ENCODE data around the gene TAF1D.
"Not testable (repeated sequence)": the region's sequence is repeated elsewhere in the genome, so short reads cannot be mapped to it uniquely, and the experiment has no call there.

Gene TAF1D

GRCh38 chr11:93747122-93747521 lies 5.8 kb upstream of the TAF1D start:
- no peak for DNase-seq (ENCODE audit: low spot score)

GRCh38 chr11:93746101-93746500 lies 4.8 kb upstream of the TAF1D start:
- DNase-seq (ENCODE audit: low spot score), result no peak

DNA sequence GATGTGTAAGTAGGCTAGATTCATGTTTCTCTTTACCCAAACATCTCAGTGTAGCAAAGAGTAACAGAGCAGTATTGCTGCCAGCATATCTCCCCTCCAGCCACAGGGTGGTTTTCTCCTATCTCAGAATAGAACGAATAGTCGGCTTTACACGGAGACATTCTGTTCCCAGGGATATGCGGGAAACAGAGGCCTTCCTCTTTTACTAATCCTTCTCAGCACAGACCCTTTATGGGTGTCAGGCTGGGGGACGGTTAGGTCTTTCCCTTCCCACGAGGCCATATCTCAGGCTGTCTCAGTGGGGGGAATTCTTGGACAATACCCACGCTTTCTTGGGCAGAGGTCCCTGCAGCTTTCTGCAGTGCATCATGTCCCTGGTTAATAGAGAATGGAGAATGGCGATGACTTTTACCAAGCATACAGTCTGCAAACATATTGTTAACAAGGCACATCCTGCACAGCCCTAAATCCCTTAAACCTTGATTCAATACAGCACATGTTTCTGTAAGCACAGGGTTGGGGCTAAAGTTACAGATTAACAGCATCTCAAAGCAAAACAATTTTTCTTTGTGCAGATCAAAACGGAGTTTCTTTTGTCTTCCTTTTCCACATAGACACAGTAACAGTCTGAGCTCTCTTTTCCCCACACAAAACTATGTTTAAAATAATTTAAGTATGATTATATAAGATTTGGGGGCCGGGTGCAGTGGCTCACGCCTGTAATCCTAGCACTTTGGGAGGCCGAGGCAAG lies 3.9 kb upstream of the TAF1D start:
- not testable (repeated sequence) for DNase-seq (ENCODE audit: low spot score)

- DNase-seq (ENCODE audit: low spot score), result no peak
Measured at GRCh38 chr11:93744669-93745004, 3.3 kb upstream of the TAF1D start.

DNA sequence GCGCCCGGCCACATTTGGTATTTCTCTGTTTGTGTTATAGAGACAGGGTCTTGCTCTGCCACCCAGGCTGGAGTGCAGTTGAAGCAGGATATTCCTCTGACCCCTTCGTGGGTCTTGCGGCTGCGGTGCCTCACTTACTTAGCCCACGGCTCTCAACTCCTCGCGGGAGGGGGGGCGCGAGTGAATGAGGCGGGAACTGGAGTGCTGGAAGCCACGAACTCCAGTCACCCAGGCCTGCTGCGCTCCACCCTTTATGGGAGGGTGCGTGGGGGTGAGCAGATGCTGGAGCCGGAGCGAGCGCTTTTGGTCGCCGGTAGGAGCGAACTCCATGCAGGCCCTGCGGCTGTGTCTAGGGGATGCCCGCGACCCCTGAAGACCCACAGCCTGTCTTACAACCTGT lies 2.0 kb upstream of the TAF1D start:
- DNase-seq (ENCODE audit: low spot score), result no peak

DNA sequence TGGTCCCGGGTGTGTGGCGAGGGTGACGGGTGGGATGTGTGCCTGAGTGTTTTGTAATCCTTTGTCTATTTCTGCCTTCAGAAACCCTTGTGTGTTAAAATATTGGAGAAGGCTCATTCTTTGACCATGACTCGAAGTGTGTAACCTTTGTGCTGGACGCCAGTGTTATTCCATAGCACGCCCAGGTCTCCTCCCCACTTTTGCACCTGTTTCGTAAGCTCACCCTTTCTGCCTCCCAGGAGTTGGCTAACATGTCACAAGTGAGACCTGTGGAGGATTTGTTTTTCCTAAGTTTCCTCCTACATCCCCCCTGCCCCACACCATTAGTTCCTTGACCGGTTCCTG lies 559 bp upstream of the TAF1D start:
- no peak for DNase-seq (ENCODE audit: low spot score)

DNA sequence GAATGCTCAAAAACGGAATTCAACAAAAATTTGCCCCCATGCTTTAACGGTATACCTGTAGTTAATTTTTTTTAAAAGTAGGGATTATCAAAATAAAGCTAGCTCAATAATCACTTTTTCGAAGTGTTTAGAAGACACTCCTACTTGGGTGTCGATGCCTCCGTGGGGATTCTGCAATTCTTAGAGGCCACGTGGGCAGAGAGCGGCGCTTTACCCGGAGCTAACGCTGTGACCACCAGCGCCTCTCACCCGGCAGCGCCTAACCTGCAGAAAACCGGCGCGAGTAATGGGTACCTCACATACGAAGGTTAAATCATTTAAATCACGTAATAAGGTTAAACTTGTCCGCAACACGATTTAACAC lies 583 bp downstream of the TAF1D start:
- DNase-seq (ENCODE audit: low spot score), result peak; percentile 54

DNA sequence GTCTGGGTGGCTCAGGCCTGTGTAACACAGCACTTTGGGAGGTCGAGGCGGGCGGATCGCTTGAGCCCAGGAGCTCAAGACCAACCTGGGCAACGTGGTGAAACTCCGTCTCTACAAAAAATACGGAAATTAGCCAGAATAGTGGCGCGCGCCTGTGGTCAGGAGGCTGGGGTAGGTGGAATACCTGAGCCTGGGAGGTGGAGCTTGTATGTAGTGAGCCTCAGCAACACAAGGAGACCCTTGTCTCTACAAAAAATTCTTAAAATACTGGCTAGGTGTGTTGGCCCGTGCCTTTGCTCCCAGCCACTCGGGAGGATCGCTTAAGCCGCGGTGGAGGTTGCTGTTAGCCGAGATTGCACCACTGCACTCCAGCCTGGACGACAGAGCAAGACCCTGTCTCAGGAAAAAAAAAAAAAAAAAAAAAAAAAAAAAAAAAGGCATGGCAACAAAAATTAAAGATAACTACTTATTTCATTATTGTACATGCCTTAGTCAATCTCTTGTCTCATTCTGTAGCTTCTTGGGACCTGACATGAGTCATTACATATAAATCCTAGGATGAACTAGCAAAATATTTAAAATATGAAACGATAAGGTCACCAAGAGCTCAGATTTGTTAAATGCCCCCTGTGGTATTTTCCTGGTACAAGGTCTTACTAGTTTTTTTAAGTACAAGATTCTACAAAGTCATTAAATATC lies 1.1 kb downstream of the TAF1D start:
- peak; percentile 45 for DNase-seq (ENCODE audit: low spot score)

DNA sequence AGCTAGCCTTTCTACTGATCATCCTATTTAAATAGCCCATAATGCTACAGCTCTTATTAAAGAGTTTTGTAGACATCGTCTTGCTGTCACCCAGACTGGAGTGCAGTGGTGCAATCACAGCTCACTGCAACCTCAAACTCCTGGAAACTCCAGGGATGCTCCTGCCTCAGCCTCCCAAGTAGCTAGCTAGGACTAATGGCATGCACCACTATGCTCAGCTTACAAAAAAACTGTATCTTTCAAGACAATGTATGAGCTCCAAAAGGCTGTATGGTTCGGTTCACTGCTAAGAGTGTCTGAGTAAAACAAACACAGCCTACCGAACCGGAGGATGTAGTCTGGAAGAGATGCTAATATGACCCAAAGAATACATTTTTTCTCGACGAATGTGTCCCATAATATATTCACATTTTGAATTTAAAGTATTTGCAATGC lies 2.6 kb downstream of the TAF1D start:
- no peak for DNase-seq (ENCODE audit: low spot score)

GRCh38 chr11:93737904-93738612 lies 3.2 kb downstream of the TAF1D start:
- DNase-seq (ENCODE audit: low spot score), result peak; percentile 31

- no peak for DNase-seq (ENCODE audit: low spot score)
Measured at GRCh38 chr11:93736129-93736528, 5.2 kb downstream of the TAF1D start.

- no peak for DNase-seq (ENCODE audit: low spot score)
Measured at GRCh38 chr11:93735627-93736026, 5.7 kb downstream of the TAF1D start.

GRCh38 chr11:93734427-93735222 lies 6.7 kb downstream of the TAF1D start:
- DNase-seq (ENCODE audit: low spot score), result no peak

DNA sequence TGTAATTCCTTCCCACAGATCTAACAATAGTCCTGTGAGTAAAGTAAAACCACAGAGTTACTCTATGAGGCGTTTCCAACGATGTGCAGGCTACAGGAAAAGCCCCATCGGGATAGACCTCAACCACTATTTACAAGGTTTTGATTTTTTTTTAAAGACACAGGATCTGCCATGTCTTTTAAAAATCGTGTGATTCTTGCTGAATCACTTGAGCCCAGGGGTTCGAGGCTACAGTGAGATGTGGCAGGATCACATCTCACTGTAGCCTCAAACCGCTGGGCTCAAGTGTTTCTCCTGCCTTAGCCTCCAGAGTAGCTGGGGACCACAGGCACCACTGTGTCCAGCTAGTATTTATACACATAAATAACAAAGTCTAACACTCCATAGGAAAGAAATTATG lies 7.8 kb downstream of the TAF1D start:
- DNase-seq (ENCODE audit: low spot score), result no peak

GRCh38 chr11:93732237-93732892 lies 8.9 kb downstream of the TAF1D start:
- no peak for DNase-seq (ENCODE audit: low spot score)

DNA sequence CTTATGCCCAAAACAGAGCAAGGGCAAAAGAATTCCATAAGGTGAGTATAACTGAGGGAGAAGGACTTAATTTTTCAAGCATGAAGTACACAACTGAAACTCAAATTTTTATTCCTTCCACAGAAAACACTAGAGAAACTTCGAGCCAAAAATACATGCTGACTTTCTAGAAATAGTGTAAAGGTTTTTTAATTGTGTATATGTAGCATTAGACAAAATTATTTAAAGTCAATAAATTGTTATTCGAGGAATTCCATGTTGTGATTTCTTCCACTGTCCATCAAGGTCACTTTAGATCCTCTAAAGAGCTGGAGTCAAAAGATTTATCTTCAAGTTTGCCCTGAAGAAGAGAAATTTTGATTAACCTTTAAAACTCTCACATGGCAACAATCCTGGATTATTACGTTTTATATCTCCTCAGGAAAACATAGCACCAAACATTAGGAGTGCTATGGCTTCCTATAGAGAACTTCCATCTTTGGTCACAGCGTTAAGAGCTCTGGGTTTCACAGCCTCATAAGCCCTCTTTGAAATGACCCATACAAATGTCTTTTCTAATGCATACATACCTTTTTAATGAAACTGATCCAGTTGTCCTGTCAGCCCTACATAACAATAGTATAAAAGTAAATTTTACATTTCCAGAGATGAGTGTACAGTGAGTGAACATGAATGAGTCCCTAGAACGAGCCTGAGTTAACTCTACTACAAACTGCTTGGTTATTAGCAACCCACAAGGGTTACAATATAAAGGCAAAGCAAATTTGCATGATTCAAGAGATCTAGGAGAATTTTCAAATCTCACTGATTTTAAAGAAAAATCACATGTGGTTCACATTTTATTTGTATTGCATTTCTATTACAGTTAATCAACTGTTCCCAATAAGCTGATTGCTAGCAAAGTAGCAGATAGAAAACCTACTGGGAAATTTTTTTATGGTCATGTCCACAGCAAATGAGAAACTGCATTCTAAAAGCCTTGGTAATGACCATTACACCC lies 10.9 kb downstream of the TAF1D start:
- DNase-seq (ENCODE audit: low spot score), result no peak

GRCh38 chr11:93729129-93729616 lies 12.1 kb downstream of the TAF1D start:
- DNase-seq (ENCODE audit: low spot score), result no peak

DNA sequence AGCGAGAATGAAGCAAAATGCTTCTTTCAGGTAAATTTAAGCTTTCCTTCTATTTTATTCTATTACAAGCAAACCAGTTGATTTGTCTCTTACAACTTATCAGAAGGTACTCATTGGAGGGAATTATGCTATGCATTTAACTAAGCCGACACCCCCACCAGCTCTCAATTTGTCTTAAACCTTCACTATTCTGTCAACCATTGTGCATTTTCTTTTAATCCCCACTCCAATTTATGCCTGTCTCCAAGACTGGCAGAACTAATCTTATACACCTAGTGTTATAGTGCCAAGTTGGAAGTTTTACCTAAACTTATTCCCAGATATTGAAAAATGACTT lies 12.5 kb downstream of the TAF1D start:
- DNase-seq (ENCODE audit: low spot score), result no peak

DNA sequence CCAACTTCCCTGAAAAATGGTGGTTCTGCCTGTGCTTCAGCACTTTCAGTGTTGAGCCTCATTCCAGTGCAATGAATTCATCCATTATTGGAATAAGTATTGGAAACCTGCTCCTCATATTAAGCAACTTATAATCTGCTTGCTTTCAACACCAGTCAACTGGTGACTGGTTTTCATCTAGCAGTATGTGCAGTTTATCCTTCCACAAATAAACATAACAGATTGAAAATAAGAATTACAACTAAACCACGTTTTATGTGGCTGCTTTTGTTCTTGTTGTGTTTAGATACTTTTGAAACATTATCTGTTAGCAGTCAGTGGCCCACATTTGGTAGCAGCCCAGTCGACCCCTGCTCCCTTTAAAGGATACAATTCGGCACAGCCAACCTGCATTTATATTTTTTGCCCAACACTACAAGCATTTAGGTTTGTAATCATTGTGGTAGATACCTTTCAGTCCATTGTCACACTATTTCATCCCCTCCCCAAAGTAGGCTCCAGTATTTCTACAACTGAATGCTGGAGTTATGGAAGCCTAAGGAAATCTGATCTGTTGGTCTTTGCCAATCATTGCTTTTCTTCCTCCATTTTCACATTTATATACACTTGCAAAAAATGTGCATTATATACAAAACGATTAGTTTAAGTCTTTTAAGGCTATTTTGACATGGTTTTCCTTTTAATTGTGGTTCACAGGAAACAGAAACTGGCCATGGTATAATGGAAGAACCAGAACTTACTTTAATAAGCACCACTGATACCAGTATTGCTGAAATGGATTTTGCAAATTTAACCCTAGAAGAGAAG lies 13.1 kb downstream of the TAF1D start:
- no peak for DNase-seq (ENCODE audit: low spot score)

- no peak for DNase-seq (ENCODE audit: low spot score)
Measured at GRCh38 chr11:93724089-93724488, 17.2 kb downstream of the TAF1D start.
